Fibroblast of mammary gland (primary cell): Measurements from ENCODE around the gene CORO1C.

Experiments used
- DNase-seq: peaks from one replicate; pipeline ENCODE4 v3.0.0-alpha.2; 2010; ENCODE audit warnings: low read depth
- H3K4me3 ChIP-seq: 2 replicates; pipeline ENCODE4 v1.5.1; 2011; ENCODE audit warnings: low read depth, mild to moderate bottlenecking, low read length, moderate library complexity; ENCODE audit not compliant: control insufficient read depth
- TF ChIP-seq, protein P1 (sequence below): conservative IDR thresholded peaks from 2 replicates; pipeline ENCODE4 v1.5.1; 2011; ENCODE audit warnings: low read depth, low read length, inconsistent platforms; ENCODE audit not compliant: control insufficient read depth, insufficient read depth

The CORO1C gene

DNA sequence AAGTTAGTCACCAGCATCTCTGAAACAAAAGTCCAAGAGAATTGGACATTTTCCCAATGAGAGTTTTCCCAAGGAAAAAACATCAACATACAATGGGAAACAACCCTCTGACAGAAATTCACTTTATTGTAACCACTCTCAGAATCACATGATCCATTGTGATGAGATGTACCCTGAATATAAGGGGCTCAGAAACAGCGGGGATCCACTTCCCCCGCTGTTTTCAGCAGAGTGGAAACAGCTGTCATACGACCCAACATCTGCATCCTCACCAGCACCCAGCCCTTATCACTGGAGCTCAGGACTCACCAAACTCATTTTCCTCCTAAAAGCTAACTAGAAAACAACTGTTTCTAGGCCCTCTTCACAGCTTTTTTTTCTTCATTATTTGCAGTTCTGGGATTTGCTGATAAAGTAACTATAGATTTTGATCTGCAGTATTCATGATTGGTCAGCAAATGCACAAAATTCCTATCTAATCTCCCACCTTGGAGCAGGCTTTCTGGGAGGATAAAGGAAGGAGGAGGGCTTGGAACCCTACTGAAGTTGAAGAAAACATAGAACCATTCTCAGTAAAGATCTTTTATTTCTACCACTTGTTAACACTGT lies 31.3 kb downstream of the CORO1C start:
- H3K4me3 ChIP-seq = no peak overlapping the region
- peak; percentile 58 for DNase-seq
- TF ChIP-seq, protein P1, sequence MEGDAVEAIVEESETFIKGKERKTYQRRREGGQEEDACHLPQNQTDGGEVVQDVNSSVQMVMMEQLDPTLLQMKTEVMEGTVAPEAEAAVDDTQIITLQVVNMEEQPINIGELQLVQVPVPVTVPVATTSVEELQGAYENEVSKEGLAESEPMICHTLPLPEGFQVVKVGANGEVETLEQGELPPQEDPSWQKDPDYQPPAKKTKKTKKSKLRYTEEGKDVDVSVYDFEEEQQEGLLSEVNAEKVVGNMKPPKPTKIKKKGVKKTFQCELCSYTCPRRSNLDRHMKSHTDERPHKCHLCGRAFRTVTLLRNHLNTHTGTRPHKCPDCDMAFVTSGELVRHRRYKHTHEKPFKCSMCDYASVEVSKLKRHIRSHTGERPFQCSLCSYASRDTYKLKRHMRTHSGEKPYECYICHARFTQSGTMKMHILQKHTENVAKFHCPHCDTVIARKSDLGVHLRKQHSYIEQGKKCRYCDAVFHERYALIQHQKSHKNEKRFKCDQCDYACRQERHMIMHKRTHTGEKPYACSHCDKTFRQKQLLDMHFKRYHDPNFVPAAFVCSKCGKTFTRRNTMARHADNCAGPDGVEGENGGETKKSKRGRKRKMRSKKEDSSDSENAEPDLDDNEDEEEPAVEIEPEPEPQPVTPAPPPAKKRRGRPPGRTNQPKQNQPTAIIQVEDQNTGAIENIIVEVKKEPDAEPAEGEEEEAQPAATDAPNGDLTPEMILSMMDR = no peak

DNA sequence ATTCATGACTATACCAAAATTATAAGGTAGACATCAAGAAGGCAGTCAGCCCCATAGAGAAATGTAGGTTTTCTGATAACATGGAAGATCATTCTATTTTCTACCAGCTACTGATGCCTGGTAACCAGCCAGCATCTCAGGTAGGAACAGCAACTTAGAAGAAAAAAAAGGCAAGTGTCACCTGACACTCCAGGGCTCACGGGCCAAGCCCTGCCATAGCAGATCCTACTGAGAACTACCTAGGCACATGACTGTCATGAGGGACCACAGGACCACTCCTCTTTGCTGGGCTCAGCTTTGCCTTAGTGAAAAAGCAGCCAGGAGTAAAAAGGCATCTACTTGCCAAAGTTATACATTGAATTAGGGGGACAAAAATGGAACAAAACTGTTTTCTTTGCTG lies 33.4 kb downstream of the CORO1C start:
- TF ChIP-seq, protein P1 = no peak

DNA sequence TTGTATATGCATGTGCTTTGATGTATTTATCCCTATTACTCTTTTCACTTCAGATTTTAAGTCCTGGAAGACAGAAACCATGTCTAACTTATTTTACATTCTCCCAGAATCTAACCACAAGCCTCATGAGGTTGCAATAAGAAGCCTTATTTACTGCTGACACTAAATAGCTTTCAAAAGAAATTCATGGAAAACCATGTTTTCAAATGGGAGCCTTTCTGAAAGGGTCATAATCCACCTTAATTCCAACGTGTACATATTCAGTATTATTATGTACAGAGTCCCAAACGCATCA lies 34.4 kb downstream of the CORO1C start:
- H3K4me3 ChIP-seq = no peak overlapping the region
- TF ChIP-seq, protein P1 = no peak
- DNase-seq = no peak

More for the DNA sequence above, 33.4 kb downstream of the CORO1C start:
- H3K4me3 ChIP-seq = no peak overlapping the region
- no peak for DNase-seq

DNA sequence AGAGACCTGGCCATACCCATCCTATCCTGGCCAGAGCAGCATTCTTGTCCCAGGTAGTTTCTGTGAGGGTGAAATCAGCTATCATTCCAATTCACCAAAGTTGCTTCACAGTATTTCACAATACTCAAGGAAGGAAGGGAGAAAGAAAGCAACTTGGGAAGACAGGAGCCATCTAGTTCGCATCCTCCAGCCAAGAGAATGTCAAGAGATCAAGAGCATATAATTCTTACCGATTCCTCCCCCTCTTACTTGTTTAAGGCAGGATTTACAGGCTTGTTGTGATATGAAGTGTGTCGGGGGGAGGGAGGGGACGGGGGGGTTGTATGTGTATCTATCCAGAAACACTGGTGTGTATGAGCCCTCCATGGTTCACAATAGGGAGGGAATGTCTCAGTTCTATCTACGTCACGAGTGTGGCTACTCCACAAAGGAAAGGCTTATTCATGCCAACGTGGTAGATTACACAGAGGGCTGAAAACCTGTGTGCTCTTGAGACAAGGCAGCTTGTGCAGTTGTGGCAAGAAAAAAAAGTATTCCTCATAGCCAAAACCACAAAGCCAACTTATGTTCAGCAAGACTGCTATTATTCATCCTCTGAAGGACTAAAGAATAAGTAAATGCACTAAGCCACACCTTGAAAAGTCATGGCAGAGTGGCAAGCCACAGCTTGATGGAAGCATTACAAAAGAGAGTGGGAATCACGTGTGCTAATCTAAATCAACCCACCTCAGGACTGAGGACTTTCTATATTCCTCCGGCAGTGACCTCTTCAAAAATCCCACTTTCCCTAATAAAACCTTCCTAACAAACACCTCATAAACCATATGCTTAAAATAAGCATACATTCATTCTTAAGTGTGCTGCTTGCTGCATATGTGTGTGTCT lies 35.0 kb downstream of the CORO1C start:
- peak; percentile 100 for DNase-seq
- H3K4me3 ChIP-seq = peak overlapping the region; percentile 2
- TF ChIP-seq, protein P1 = no peak

DNA sequence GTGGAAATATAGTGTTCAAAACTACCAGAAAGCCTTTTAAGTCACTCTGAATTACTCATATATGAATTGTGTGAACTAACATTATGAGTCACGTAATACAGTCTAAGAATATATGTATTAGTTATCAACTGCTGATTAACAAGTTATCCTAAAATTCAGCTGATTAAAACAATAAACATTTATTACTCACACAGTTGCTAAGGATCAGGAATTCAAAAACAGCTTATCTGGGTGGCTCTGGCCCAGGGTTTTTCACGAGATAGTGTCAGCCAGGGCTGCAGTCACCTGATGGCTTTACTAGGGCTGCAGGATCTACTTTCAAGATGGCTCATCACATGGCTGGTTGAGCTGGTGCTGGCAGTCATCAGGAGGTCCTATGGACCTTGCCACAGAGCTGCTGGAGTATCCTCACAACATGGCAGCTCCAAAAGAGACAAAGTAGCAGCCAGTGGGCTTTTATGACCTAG lies 36.5 kb downstream of the CORO1C start:
- peak; percentile 60 for DNase-seq
- no peak overlapping the region for H3K4me3 ChIP-seq
- TF ChIP-seq, protein P1 = no peak

DNA sequence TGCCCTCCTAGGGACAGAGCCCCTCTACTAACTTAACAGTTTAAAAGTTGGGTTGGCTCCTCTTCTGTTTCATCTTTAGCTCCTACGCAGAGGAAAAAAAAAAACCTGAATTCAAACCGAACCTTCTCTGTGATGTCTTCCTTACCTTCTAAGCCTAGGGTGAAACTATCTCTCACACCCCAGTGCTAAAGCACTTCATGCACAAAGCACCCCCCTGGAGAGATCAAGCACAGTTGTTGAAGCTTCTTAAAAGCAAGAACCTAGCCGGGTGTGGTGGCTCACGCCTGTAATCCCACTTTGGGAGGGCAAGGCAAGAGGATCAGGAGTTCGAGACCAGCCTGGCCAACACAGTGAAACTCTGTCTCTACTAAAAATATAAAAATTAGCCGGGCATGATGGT lies 37.6 kb downstream of the CORO1C start:
- TF ChIP-seq, protein P1 = no peak
- no peak for DNase-seq
- no peak overlapping the region for H3K4me3 ChIP-seq
